HepG2 (cell line): ENCODE results near the gene PISD. TPM values are rescaled to one million over a fixed set of nuclear protein-coding genes. Genes with fewer than 3 reads are reported as not detected.

Experiments
- ATAC-seq: fragments of 200-7000 bp; cut with Tn5 transposase; 3 replicates; pipeline ENCODE4 v1.9.1; 2020; ENCODE audit warnings: mild to moderate bottlenecking, moderate library complexity
- BruUV-seq: library from RNA; stranded (reverse); fragments of 400-500 nt; replicated peaks from 2 replicates; lab custom pipeline; 2021; lab: Mats Ljungman, UMichigan
- CTCF ChIA-PET: fragments of 300-600 bp; formaldehyde crosslinking; extraction: SDS; loops from one replicate; lab custom pipeline; 2021; ENCODE audit warnings: low total read pairs, inconsistent platforms, low intra/inter-chr PET ratio; lab: Yijun Ruan, JAX
- POLR2A ChIA-PET: fragments of 350-600 bp; sonication (Branson Sonifier 250); formaldehyde crosslinking; loops from one replicate; lab custom pipeline; 2020; ENCODE audit warnings: antibody characterized with exemption, inconsistent platforms; lab: Yijun Ruan, JAX
- DNase-seq: peaks from one replicate; pipeline ENCODE4 v3.0.0-alpha.2; 2015; ENCODE audit warnings: low spot score
- FAIRE-seq: peaks from 3 replicates; lab custom pipeline; 2011; peaks lifted over from hg19 to GRCh38; lab: Jason Lieb, UNC
- H2AFZ ChIP-seq: one replicate; pipeline ENCODE4 v1.6.1; 2011; ENCODE audit warnings: low read length, inconsistent platforms
- H3K27ac ChIP-seq: fragments of 300-600 bp; 3 replicates; pipeline ENCODE4 v1.8.0; 2011; ENCODE audit warnings: mixed run types, mild to moderate bottlenecking, mixed read lengths, low read length, inconsistent platforms; ENCODE audit not compliant: insufficient read depth; ENCODE audit errors: extremely low read length
- H3K27me3 ChIP-seq, 2 experiments: fragments of 200-600 bp in 1 of 2; 2 replicates in 1 of 2; 3 replicates in 1 of 2; pipeline versions ENCODE4 v1.6.0 to v1.8.0; 2011; ENCODE audit warnings: low read length in 2 of 2, mild to moderate bottlenecking in 2 of 2, moderate library complexity in 2 of 2, inconsistent platforms in 1 of 2; ENCODE audit not compliant: insufficient read depth in 2 of 2, control insufficient read depth in 1 of 2
- H3K36me3 ChIP-seq, 2 experiments: fragments of 200-600 bp in 1 of 2; replicated peaks in 1 of 2; 2 replicates in 1 of 2; 3 replicates in 1 of 2; pipeline versions ENCODE4 v1.5.1 to v1.8.0; 2011; ENCODE audit warnings: low read length in 2 of 2, inconsistent platforms in 1 of 2; ENCODE audit not compliant: insufficient read depth in 2 of 2, control insufficient read depth in 1 of 2
- H3K4me1 ChIP-seq: 2 replicates; pipeline ENCODE4 v1.5.1; 2012; ENCODE audit warnings: low read length, inconsistent platforms; ENCODE audit not compliant: insufficient read depth
- H3K4me2 ChIP-seq: 2 replicates; pipeline ENCODE4 v1.6.0; 2011; ENCODE audit warnings: low read depth, low read length, inconsistent platforms
- H3K4me3 ChIP-seq, 3 experiments: fragments of 200-600 bp in 1 of 3; sonication (generic), shearing (Covaris generic) in 1 of 3; replicated peaks in 1 of 3; 2 replicates each; pipeline ENCODE4 v1.5.1; 2011 to 2016; ENCODE audit warnings: low read length in 3 of 3, inconsistent platforms in 2 of 3, low read depth in 2 of 3, mild to moderate bottlenecking in 2 of 3, control low read depth in 1 of 3, mixed read lengths in 1 of 3; ENCODE audit not compliant: insufficient read depth in 1 of 3
- H3K79me2 ChIP-seq: one replicate; pipeline ENCODE4 v1.6.1; 2011; ENCODE audit warnings: low read length, inconsistent platforms; ENCODE audit not compliant: insufficient read depth
- H3K9ac ChIP-seq: 2 replicates; pipeline ENCODE4 v1.6.0; 2011; ENCODE audit warnings: mild to moderate bottlenecking, low read depth, low read length, inconsistent platforms; ENCODE audit not compliant: insufficient read depth
- H3K9me3 ChIP-seq: 2 replicates; pipeline ENCODE4 v1.5.1; 2012; ENCODE audit warnings: mild to moderate bottlenecking, low read length
- H4K20me1 ChIP-seq: 2 replicates; pipeline ENCODE4 v1.6.0; 2011; ENCODE audit warnings: inconsistent platforms, mild to moderate bottlenecking, low read length, moderate library complexity; ENCODE audit not compliant: insufficient read depth
- GMEB1 ChIP-seq: sonication (generic); formaldehyde crosslinking; IDR thresholded peaks from 2 replicates; pipeline ENCODE4 v1.5.1; 2020; ENCODE audit warnings: missing genetic modification reagents, mild to moderate bottlenecking, borderline replicate concordance
- HIVEP1 ChIP-seq: sonication (generic); formaldehyde crosslinking; IDR thresholded peaks from 2 replicates; pipeline ENCODE4 v1.4.0; 2020; ENCODE audit warnings: mild to moderate bottlenecking, missing genetic modification reagents
- ZNF3 ChIP-seq: IDR thresholded peaks from 2 replicates; pipeline ENCODE4 v1.7.0; 2017; ENCODE audit warnings: inconsistent platforms
- WGBS: methylation state at CpG from one replicate; pipeline ENCODE4 v1.1.6; 2017; ENCODE audit warnings: low lambda C conversion rate; 5-methylcytosine and 5-hydroxymethylcytosine counted together
- in situ Hi-C: cut with HindIII; loops from 2 replicates; pipeline ENCODE4 v1.10.0; 2017; ENCODE audit warnings: low pct_unique_long_range_greater_than_20kb; ENCODE audit not compliant: extremely low pct_ligation_motif_present
- intact Hi-C: fragments of 100-400 bp; cut with micrococcal nuclease; formaldehyde crosslinking; loops from one replicate; pipeline ENCODE4 v1.10.0; 2022; ENCODE audit not compliant: unreplicated experiment
- polyA plus RNA-seq, 8 experiments: library from polyadenylated mRNA; depleted of rRNA in 3 of 8; stranded (reverse) in 7 of 8; unstranded in 1 of 8; fragments of >200 nt; fragmentation: Illumina TruSeq in 4 of 8; extraction: Trizol in 4 of 8; gene quantifications; 2 replicates each; pipeline versions ENCODE4 v1.2.1 to v1.2.3, GENCODE V29; 2011 to 2016; ENCODE audit warnings: low read depth in 4 of 8, missing spikeins in 1 of 8, mixed read lengths in 1 of 8; ENCODE audit not compliant: insufficient read depth in 1 of 8
- total RNA-seq, 5 experiments: library from RNA; depleted of rRNA; stranded (reverse); fragments of >200 nt; fragmentation: Illumina TruSeq; extraction: Trizol; gene quantifications; 2 replicates each; pipeline ENCODE4 v1.2.3, GENCODE V29; 2016; ENCODE audit warnings: low read depth in 1 of 5

Gene PISD
- total and polyA plus RNA-seq, 2 of the 13 experiments (the other 11 are each of a cell fraction or from before 2014, with no cell fraction given), result 30.1 to 47.7 TPM

- Histone ChIP-seq H3K9me3 (no peaks in the 10 kb centered on the region), H3K27me3 (no peaks in the 10 kb centered on the region)
- intact Hi-C loops, result no loop called here
- TF ChIP-seq GMEB1 (CRISPR knock-in tag), result no peak
- TF ChIP-seq, all 625 proteins: peak for 0
- ATAC-seq (no peak), FAIRE-seq (no peak), DNase-seq (no peak)
- Histone ChIP-seq H2AFZ (no peak overlapping the region), H3K9ac (no peak overlapping the region), H3K79me2 (no peaks in the 10 kb centered on the region), H3K4me1 (peaks cover 40% of the 10 kb centered on the region), H3K36me3 (peaks cover 19 to 31% of the 10 kb centered on the region in 2 experiments; a peak in 4 of 5 replicates), H4K20me1 (peaks cover 10% of the 10 kb centered on the region; the same call in 1 of the 2 replicates), H3K4me3 (no peak overlapping the region), H3K27ac (no peak overlapping the region), H3K4me2 (no peak overlapping the region)
- 96% methylated on average over 12 of the region's 12 CpGs for WGBS
- ChIA-PET POLR2A (interaction anchor here (0.7 to 0.8 kb wide), 2 partner anchors 18 to 24 kb away, joined by 3 to 4 read pairs; no protein-coding TSS in a partner anchor), CTCF (no interaction called here)
- no TSS peak for BruUV-seq
- in situ Hi-C loops, result loop anchor here (5.0 kb wide), 1 partner anchor 51 kb away; no protein-coding TSS in a partner anchor
These were observed 49.1 kb downstream of the PISD start for GRCh38 chr22:31612891-31613285.

GRCh38 chr22:31611061-31611760 lies 50.8 kb downstream of the PISD start:
- H3K9me3 ChIP-seq, result no peaks in the 10 kb centered on the region
- H3K36me3 ChIP-seq, result peaks cover 16 to 33% of the 10 kb centered on the region in 2 experiments; a peak in 4 of 5 replicates
- no peaks in the 10 kb centered on the region for H3K79me2 ChIP-seq
- ATAC-seq (no peak), FAIRE-seq (no peak), DNase-seq (no peak)
- intact Hi-C loops, result no loop called here
- H4K20me1 ChIP-seq, result 0 out of 2 replicates have a peak, but pooled peaks cover under 1% of the 10 kb centered on the region
- BruUV-seq, result no TSS peak
- H3K9ac ChIP-seq, result no peak overlapping the region
- H3K27me3 ChIP-seq, result no peaks in the 10 kb centered on the region
- H3K27ac ChIP-seq, result no peak overlapping the region
- WGBS, result 91% methylated on average over 11 of the region's 16 CpGs
- TF ChIP-seq HIVEP1 (CRISPR knock-in tag), result no peak
- no peak for TF ChIP-seq ZNF3 (CRISPR knock-in tag)
- no peak overlapping the region for H3K4me2 ChIP-seq
- ChIA-PET CTCF (no interaction called here), POLR2A (no interaction called here)
- in situ Hi-C loops, result loop anchor here (5.0 kb wide), 1 partner anchor 49 kb away; no protein-coding TSS in a partner anchor
- no peak overlapping the region for H3K4me3 ChIP-seq
- peaks cover 26% of the 10 kb centered on the region for H3K4me1 ChIP-seq
- no peak overlapping the region for H2AFZ ChIP-seq
